ENCODE measurements around the gene TBC1D22A. TPM values are rescaled to one million over a fixed set of nuclear protein-coding genes. Genes with fewer than 3 reads are reported as not detected.

Gene TBC1D22A
- total RNA-seq, 1 donor, result 17.7 TPM

GRCh38 chr22:47155131-47155885 is 392.9 kb downstream of the TBC1D22A start:
- Histone ChIP-seq H3K27ac (ENCODE audit: low read depth, low read length) (peak overlapping the region; percentile 60), H3K36me3 (ENCODE audit: insufficient read depth, low read length) (no peaks in the 10 kb centered on the region), H4K20me1 (ENCODE audit: insufficient read depth, low read length) (peaks cover 10% of the 10 kb centered on the region), H3K4me2 (ENCODE audit: insufficient read depth, low read length) (peak overlapping the region; percentile 89), H3K4me3 (ENCODE audit: insufficient read depth, low read length) (peak overlapping the region; percentile 75), H3K79me2 (ENCODE audit: insufficient read depth, low read length) (no peaks in the 10 kb centered on the region), H3K4me1 (ENCODE audit: insufficient read depth, low read length) (peaks cover 15% of the 10 kb centered on the region), H3K9me3 (ENCODE audit: low read depth, low read length) (no peaks in the 10 kb centered on the region), H3K27me3 (ENCODE audit: insufficient read depth, low read length) (no peaks in the 10 kb centered on the region), H2AFZ (ENCODE audit: low read length) (peak overlapping the region; percentile 89)
- TF ChIP-seq CTCF (IDR thresholded peaks at IDR 0.05; ENCODE audit: extremely low read depth, low read depth, low read length), result no peak
- DNase-seq (ENCODE audit: insufficient read length, low spot score, missing footprints), result no peak

- no peaks in the 10 kb centered on the region for H3K79me2 ChIP-seq (ENCODE audit: insufficient read depth, low read length)
- peaks cover 8% of the 10 kb centered on the region for H4K20me1 ChIP-seq (ENCODE audit: insufficient read depth, low read length)
- peaks cover 15% of the 10 kb centered on the region for H3K4me1 ChIP-seq (ENCODE audit: insufficient read depth, low read length)
- no peak overlapping the region for H3K4me3 ChIP-seq (ENCODE audit: insufficient read depth, low read length)
- H2AFZ ChIP-seq (ENCODE audit: low read length), result no peak overlapping the region
- no peaks in the 10 kb centered on the region for H3K36me3 ChIP-seq (ENCODE audit: insufficient read depth, low read length)
- H3K9me3 ChIP-seq (ENCODE audit: low read depth, low read length), result no peaks in the 10 kb centered on the region
- H3K4me2 ChIP-seq (ENCODE audit: insufficient read depth, low read length), result no peak overlapping the region
- no peak for TF ChIP-seq CTCF (IDR thresholded peaks at IDR 0.05; ENCODE audit: extremely low read depth, low read depth, low read length)
- no peak for DNase-seq (ENCODE audit: insufficient read length, low spot score, missing footprints)
- no peaks in the 10 kb centered on the region for H3K27me3 ChIP-seq (ENCODE audit: insufficient read depth, low read length)
- no peak overlapping the region for H3K27ac ChIP-seq (ENCODE audit: low read depth, low read length)
Observed at GRCh38 chr22:47155912-47156311, 393.5 kb downstream of the TBC1D22A start.

GRCh38 chr22:47156352-47157092 is 394.1 kb downstream of the TBC1D22A start:
- Histone ChIP-seq H3K27me3 (ENCODE audit: insufficient read depth, low read length) (no peaks in the 10 kb centered on the region), H4K20me1 (ENCODE audit: insufficient read depth, low read length) (peaks cover 8% of the 10 kb centered on the region), H3K4me3 (ENCODE audit: insufficient read depth, low read length) (no peak overlapping the region), H3K79me2 (ENCODE audit: insufficient read depth, low read length) (no peaks in the 10 kb centered on the region), H3K4me2 (ENCODE audit: insufficient read depth, low read length) (no peak overlapping the region), H3K4me1 (ENCODE audit: insufficient read depth, low read length) (peaks cover 15% of the 10 kb centered on the region), H3K27ac (ENCODE audit: low read depth, low read length) (no peak overlapping the region), H3K36me3 (ENCODE audit: insufficient read depth, low read length) (no peaks in the 10 kb centered on the region), H2AFZ (ENCODE audit: low read length) (no peak overlapping the region), H3K9me3 (ENCODE audit: low read depth, low read length) (no peaks in the 10 kb centered on the region)
- no peak for TF ChIP-seq CTCF (IDR thresholded peaks at IDR 0.05; ENCODE audit: extremely low read depth, low read depth, low read length)
- DNase-seq (ENCODE audit: insufficient read length, low spot score, missing footprints), result no peak

- Histone ChIP-seq H3K4me3 (ENCODE audit: insufficient read depth, low read length) (no peak overlapping the region), H3K79me2 (ENCODE audit: insufficient read depth, low read length) (no peaks in the 10 kb centered on the region), H4K20me1 (ENCODE audit: insufficient read depth, low read length) (peaks cover 8% of the 10 kb centered on the region), H3K27ac (ENCODE audit: low read depth, low read length) (no peak overlapping the region), H3K27me3 (ENCODE audit: insufficient read depth, low read length) (no peaks in the 10 kb centered on the region), H2AFZ (ENCODE audit: low read length) (no peak overlapping the region), H3K4me1 (ENCODE audit: insufficient read depth, low read length) (peaks cover 15% of the 10 kb centered on the region), H3K9me3 (ENCODE audit: low read depth, low read length) (no peaks in the 10 kb centered on the region), H3K36me3 (ENCODE audit: insufficient read depth, low read length) (no peaks in the 10 kb centered on the region), H3K4me2 (ENCODE audit: insufficient read depth, low read length) (no peak overlapping the region)
- TF ChIP-seq CTCF (IDR thresholded peaks at IDR 0.05; ENCODE audit: extremely low read depth, low read depth, low read length), result no peak
- DNase-seq (ENCODE audit: insufficient read length, low spot score, missing footprints), result no peak
Observed at GRCh38 chr22:47157093-47157420, 394.6 kb downstream of the TBC1D22A start.

Measured in osteoblast (primary cell).